ENCODE results near the gene FRAS1. TPM values are rescaled to one million over a fixed set of nuclear protein-coding genes. Genes with fewer than 3 reads are reported as not detected.

FRAS1 gene
- total and polyA plus RNA-seq, 9 of the 15 experiments (the other 6 are each of a cell fraction or from before 2014, with no cell fraction given): under 0.01 to 0.11 (median 0.04) TPM; not detected in 2

DNA sequence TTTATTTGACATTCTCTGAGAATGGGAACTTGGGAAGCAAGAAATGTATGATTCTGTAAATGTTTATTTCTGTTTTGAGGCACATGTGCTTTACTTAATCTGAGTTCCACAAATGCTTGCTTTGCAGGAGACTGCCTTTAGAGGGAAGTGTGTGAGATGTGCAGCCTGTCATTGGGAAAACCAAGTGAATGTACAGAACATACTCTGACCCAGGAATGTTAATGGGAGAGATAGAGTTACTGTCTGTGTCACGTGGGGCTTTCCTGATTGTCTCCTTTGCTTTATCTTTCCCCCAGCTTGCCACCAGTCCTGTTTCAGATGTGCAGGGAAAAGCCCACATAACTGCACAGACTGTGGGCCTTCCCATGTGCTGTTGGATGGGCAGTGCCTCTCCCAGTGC, 275.9 kb downstream of the FRAS1 start (continued):
- TF ChIP-seq, protein P1, sequence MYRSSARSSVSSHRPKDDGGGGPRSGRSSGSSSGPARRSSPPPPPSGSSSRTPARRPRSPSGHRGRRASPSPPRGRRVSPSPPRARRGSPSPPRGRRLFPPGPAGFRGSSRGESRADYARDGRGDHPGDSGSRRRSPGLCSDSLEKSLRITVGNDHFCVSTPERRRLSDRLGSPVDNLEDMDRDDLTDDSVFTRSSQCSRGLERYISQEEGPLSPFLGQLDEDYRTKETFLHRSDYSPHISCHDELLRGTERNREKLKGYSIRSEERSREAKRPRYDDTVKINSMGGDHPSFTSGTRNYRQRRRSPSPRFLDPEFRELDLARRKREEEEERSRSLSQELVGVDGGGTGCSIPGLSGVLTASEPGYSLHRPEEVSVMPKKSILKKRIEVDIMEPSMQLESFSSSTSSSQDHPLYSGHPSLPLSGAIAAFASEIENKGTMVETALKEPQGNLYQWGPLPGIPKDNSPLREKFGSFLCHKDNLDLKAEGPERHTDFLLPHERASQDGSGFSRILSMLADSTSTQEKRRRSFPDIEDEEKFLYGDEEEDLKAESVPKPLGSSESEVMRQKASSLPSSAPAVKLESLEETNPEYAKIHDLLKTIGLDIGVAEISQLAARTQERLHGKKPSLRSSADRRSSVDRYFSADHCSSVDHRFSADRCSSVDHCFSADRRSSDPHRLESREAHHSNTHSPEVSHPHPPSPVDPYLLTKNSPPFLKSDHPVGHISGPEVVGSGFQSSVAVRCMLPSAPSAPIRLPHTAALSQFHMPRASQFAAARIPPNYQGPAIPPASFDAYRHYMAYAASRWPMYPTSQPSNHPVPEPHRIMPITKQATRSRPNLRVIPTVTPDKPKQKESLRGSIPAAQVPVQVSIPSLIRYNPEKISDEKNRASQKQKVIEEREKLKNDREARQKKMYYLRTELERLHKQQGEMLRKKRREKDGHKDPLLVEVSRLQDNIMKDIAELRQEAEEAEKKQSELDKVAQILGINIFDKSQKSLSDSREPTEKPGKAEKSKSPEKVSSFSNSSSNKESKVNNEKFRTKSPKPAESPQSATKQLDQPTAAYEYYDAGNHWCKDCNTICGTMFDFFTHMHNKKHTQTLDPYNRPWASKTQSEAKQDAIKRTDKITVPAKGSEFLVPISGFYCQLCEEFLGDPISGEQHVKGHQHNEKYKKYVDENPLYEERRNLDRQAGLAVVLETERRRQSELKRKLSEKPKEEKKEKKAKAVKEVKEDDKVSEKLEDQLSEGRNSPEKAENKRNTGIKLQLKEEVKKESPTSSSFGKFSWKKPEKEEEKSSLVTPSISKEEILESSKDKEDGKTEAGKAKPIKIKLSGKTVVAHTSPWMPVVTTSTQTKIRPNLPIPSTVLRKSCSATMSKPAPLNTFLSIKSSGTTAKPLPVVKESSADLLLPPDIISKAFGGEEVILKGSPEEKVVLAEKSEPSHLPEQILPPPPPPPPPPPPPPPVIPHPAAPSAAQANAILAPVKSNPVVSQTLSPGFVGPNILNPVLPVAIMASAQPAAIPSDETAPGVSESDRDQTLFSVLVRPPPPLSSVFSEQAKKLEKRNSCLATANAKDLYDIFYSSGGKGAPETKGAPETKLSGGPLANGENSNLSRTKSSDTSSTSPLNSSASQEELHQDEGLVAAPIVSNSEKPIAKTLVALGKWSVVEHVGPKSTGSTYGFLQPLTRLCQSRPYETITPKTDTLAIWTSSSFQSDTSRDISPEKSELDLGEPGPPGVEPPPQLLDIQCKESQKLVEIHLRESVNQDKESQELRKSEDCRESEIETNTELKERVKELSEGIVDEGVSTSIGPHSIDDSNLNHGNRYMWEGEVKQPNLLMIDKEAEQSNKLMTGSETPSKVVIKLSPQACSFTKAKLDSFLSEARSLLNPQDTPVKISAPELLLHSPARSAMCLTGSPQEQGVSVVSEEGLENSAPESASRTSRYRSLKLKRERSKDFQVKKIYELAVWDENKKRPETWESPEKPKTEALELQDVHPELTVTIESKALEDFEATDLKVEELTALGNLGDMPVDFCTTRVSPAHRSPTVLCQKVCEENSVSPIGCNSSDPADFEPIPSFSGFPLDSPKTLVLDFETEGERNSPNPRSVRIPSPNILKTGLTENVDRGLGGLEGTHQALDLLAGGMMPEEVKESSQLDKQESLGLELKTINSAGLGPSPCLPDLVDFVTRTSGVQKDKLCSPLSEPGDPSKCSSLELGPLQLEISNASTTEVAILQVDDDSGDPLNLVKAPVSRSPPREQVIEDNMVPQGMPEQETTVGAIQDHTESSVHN (IDR thresholded peaks at IDR 0.05; ENCODE audit: borderline replicate concordance in 1 of 2, low read depth in 1 of 2): no peak
- no peak for TF ChIP-seq SIN3B (IDR thresholded peaks at IDR 0.05; ENCODE audit: low read depth)
